BLaER1 treated with 17β-estradiol and CSF1 and Interleukin-3, amounts not matched to agents 10 nM and 100 nM (cell line): Measurements from ENCODE around the gene PDCD6IP.

Experiments
- H3K27ac ChIP-seq, 11 experiments: shearing (Covaris generic); formaldehyde crosslinking; 2 replicates each; pipeline ENCODE4 v1.8.1; 2022
- H3K27me3 ChIP-seq, 11 experiments: shearing (Covaris generic); formaldehyde crosslinking; 2 replicates each; pipeline ENCODE4 v1.8.1; 2022
- H3K36me3 ChIP-seq, 11 experiments: shearing (Covaris generic); formaldehyde crosslinking; 2 replicates each; pipeline ENCODE4 v1.8.1; 2022
- H3K4me1 ChIP-seq, 10 experiments: shearing (Covaris generic); formaldehyde crosslinking; 2 replicates each; pipeline ENCODE4 v1.8.1; 2022
- H3K4me2 ChIP-seq, 11 experiments: shearing (Covaris generic); formaldehyde crosslinking; 2 replicates each; pipeline ENCODE4 v1.8.1; 2022
- H3K4me3 ChIP-seq, 10 experiments: shearing (Covaris generic); formaldehyde crosslinking; 2 replicates each; pipeline ENCODE4 v1.8.1; 2022
- H3K9ac ChIP-seq, 11 experiments: shearing (Covaris generic); formaldehyde crosslinking; 2 replicates each; pipeline ENCODE4 v1.8.1; 2022
- H3K9me3 ChIP-seq, 11 experiments: shearing (Covaris generic); formaldehyde crosslinking; replicated peaks in 1 of 11; 2 replicates each; pipeline ENCODE4 v1.8.1; 2022
- H4K20me1 ChIP-seq, 11 experiments: shearing (Covaris generic); formaldehyde crosslinking; 2 replicates each; pipeline ENCODE4 v1.8.1; 2022
- Cebpa-rat ChIP-seq, 11 experiments: shearing (Covaris generic); IDR thresholded peaks; 2 replicates each; pipeline ENCODE4 v1.8.1; 2022

PDCD6IP gene

GRCh38 chr3:33904730-33905129, 106.3 kb downstream of the PDCD6IP start:
- Histone ChIP-seq H3K4me2 (no peak overlapping the region), H3K9ac (no peak overlapping the region), H3K27ac (no peak overlapping the region), H3K27me3 (no peaks in the 10 kb centered on the region), H3K9me3 (no peaks in the 10 kb centered on the region; a peak in 2 of 22 replicates), H3K36me3 (no peaks in the 10 kb centered on the region), H3K4me3 (no peak overlapping the region), H3K4me1 (no peaks in the 10 kb centered on the region), H4K20me1 (no peaks in the 10 kb centered on the region)
- no peak for TF ChIP-seq Cebpa-rat (IDR thresholded peaks at IDR 0.05)

DNA sequence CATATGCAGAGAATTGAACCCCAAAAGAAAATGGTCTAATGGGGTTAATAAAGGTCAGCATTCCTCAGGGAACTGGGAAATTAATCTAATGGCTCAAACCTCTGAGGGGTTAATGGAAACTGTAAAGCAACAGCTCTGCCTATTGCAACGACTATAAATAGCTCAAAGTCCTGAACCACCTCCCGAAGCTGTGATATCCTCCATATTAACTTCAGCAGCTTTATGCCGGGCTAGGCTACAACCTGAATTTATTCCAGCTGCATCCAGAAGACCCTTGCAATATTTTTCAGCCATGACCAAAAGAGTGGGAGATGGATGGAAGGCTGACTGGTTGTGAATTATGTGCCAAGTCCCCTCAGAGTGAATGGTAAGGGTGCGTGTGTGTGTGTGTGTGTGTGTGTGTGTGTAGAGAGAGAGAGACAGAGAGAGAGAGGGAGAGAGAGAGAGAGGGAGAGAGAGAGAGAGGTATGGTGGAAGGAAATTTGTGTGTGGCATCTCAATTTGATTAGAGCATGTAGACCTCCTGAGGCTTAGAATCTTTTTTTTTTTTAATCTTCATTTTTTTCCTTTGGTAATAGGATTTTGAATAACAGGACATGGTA, 109.9 kb downstream of the PDCD6IP start:
- Histone ChIP-seq H3K4me3 (no peak overlapping the region), H3K36me3 (no peaks in the 10 kb centered on the region), H3K27me3 (no peaks in the 10 kb centered on the region), H3K4me1 (peaks cover 0 to 16% (median 11%) of the 10 kb centered on the region in 10 experiments; a peak in 12 of 20 replicates), H4K20me1 (no peaks in the 10 kb centered on the region), H3K27ac (no peak overlapping the region), H3K9me3 (no peaks in the 10 kb centered on the region; a peak in 1 of 22 replicates), H3K9ac (no peak overlapping the region), H3K4me2 (no peak overlapping the region)
- TF ChIP-seq Cebpa-rat (IDR thresholded peaks at IDR 0.05), result no peak

DNA sequence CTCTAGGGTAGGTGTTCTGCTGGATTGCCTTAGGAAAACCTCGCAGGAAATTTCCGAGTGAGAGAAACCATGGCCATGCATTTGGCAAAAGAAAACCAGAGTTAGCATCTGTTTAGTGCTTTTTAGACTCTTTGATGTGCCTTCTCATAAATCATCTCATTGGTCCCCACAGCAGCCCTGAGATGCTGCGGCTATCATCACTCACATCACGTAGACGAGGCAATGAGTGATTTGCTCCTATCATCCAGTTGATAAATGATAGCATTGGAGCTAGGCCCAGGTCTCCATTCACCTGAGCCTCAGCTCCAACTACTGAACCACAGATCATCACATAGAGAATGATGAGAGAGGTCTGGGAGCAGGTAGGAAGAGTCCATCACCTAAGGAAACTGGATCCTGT, 111.1 kb downstream of the PDCD6IP start:
- H3K4me3 ChIP-seq, result no peak overlapping the region
- H3K4me1 ChIP-seq, result peaks cover 0 to 16% (median 11%) of the 10 kb centered on the region in 10 experiments; a peak in 12 of 20 replicates
- no peaks in the 10 kb centered on the region for H3K27me3 ChIP-seq
- no peaks in the 10 kb centered on the region for H3K36me3 ChIP-seq
- TF ChIP-seq Cebpa-rat (IDR thresholded peaks at IDR 0.05), result no peak
- H4K20me1 ChIP-seq, result no peaks in the 10 kb centered on the region
- no peaks in the 10 kb centered on the region; a peak in 1 of 22 replicates for H3K9me3 ChIP-seq
- H3K4me2 ChIP-seq, result no peak overlapping the region
- H3K9ac ChIP-seq, result no peak overlapping the region
- H3K27ac ChIP-seq, result no peak overlapping the region

DNA sequence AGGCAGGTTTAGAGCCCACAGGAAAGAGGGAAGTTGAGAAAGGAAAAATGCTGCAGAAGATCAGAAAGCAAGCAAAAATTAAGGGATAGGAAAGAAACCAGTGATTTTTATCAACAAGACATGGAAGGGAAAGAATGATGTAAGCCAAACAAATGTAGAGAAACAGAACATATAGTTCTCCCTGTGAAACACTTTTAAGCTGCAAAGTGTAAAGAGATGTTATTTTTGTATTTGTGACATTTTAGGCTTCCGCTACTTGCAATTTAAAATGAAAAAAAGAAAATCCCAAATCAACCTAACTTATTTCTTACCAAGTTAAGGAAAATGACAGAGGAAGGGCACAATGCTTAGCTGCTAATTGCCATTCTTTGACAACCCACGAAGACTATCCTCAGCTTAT, 111.6 kb downstream of the PDCD6IP start:
- Histone ChIP-seq H3K9ac (no peak overlapping the region), H3K4me1 (peaks cover 1 to 19% (median 12%) of the 10 kb centered on the region in 10 experiments; a peak in 16 of 20 replicates), H3K9me3 (no peaks in the 10 kb centered on the region; a peak in 1 of 22 replicates), H3K36me3 (no peaks in the 10 kb centered on the region), H3K27me3 (no peaks in the 10 kb centered on the region), H3K4me2 (no peak overlapping the region), H3K27ac (no peak overlapping the region), H4K20me1 (no peaks in the 10 kb centered on the region), H3K4me3 (no peak overlapping the region)
- no peak for TF ChIP-seq Cebpa-rat (IDR thresholded peaks at IDR 0.05)

GRCh38 chr3:33911525-33912322, 113.3 kb downstream of the PDCD6IP start:
- no peak overlapping the region for H3K4me3 ChIP-seq
- peaks cover 14 to 31% (median 19%) of the 10 kb centered on the region in 10 experiments; a peak in 19 of 20 replicates for H3K4me1 ChIP-seq
- H3K9me3 ChIP-seq, result no peaks in the 10 kb centered on the region
- H3K4me2 ChIP-seq, result peak overlapping the region in 7 of 11 experiments; percentile 35 to 81 (median 57); a peak in 13 of 22 replicates
- H3K9ac ChIP-seq, result no peak overlapping the region
- H3K27me3 ChIP-seq, result no peaks in the 10 kb centered on the region
- TF ChIP-seq Cebpa-rat (IDR thresholded peaks at IDR 0.05), result no peak
- peak overlapping the region in 4 of 11 experiments; percentile 44 to 61 (median 54); a peak in 8 of 22 replicates for H3K27ac ChIP-seq
- no peaks in the 10 kb centered on the region for H3K36me3 ChIP-seq
- H4K20me1 ChIP-seq, result no peaks in the 10 kb centered on the region

- Histone ChIP-seq H3K9me3 (no peaks in the 10 kb centered on the region), H3K4me1 (peaks cover 14 to 37% (median 32%) of the 10 kb centered on the region in 10 experiments), H3K27ac (no peak overlapping the region), H3K27me3 (no peaks in the 10 kb centered on the region), H3K4me3 (no peak overlapping the region), H3K9ac (no peak overlapping the region), H4K20me1 (no peaks in the 10 kb centered on the region), H3K36me3 (no peaks in the 10 kb centered on the region), H3K4me2 (no peak overlapping the region)
- TF ChIP-seq Cebpa-rat (IDR thresholded peaks at IDR 0.05), result no peak
Measured at GRCh38 chr3:33914212-33914611, 115.8 kb downstream of the PDCD6IP start.

GRCh38 chr3:33914731-33915379, 116.4 kb downstream of the PDCD6IP start:
- Histone ChIP-seq H3K36me3 (no peaks in the 10 kb centered on the region), H4K20me1 (no peaks in the 10 kb centered on the region), H3K4me2 (peak overlapping the region in 4 of 11 experiments; percentile 10 to 50 (median 30); a peak in 4 of 22 replicates), H3K4me1 (peaks cover 14 to 37% (median 33%) of the 10 kb centered on the region in 10 experiments), H3K9me3 (no peaks in the 10 kb centered on the region), H3K4me3 (no peak overlapping the region), H3K27me3 (no peaks in the 10 kb centered on the region), H3K27ac (no peak overlapping the region), H3K9ac (no peak overlapping the region)
- no peak for TF ChIP-seq Cebpa-rat (IDR thresholded peaks at IDR 0.05)

- peak overlapping the region in 7 of 11 experiments; percentile 10 to 50 (median 24); a peak in 10 of 22 replicates for H3K4me2 ChIP-seq
- H3K9me3 ChIP-seq, result peaks cover 0 to 4% (median 0%) of the 10 kb centered on the region in 11 experiments; a peak in 1 of 22 replicates
- H3K27me3 ChIP-seq, result no peaks in the 10 kb centered on the region
- TF ChIP-seq Cebpa-rat (IDR thresholded peaks at IDR 0.05), result no peak
- no peaks in the 10 kb centered on the region for H4K20me1 ChIP-seq
- peak overlapping the region in 1 of 11 experiments; percentile 15; a peak in 1 of 22 replicates for H3K27ac ChIP-seq
- no peaks in the 10 kb centered on the region for H3K36me3 ChIP-seq
- H3K9ac ChIP-seq, result no peak overlapping the region
- H3K4me1 ChIP-seq, result peaks cover 14 to 45% (median 38%) of the 10 kb centered on the region in 10 experiments
- H3K4me3 ChIP-seq, result no peak overlapping the region
Measured at GRCh38 chr3:33915796-33916546, 117.5 kb downstream of the PDCD6IP start.
